Measurements from ENCODE around the gene OBSL1.

OBSL1 gene

DNA sequence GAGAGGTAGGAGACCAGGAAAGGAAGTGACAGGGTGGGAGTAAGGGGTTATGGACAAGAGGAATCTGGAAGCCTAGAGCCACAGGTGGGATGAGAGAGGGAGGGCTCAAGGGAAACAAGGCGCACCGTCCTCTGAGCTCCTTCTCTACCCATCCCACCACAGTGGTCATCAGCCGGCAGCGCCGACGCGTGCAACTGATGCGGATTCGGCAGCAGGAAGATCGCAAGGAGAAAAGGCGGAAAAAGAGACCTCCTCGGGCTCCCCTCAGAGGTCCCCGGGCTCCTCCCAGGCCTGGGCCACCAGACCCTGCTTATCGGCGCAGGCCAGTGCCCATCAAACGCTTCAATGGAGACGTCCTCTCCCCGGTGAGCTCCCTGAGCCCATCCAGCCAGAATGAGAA is 22.3 kb downstream of the OBSL1 start:
- no peak for DNase-seq

DNA sequence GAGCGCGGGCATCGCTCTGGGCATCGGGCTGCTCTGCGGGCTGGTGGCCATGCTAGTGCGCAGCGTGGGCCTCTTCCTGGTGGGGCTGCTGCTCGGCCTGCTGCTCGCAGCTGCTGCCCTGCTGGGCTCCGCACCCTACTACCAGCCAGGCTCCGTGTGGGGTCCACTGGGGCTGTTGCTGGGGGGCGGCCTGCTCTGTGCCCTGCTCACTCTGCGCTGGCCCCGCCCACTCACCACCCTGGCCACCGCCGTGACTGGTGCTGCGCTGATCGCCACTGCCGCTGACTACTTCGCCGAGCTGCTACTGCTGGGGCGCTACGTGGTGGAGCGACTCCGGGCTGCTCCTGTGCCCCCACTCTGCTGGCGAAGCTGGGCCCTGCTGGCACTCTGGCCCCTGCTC is 23.7 kb downstream of the OBSL1 start:
- no peak for DNase-seq

DNA sequence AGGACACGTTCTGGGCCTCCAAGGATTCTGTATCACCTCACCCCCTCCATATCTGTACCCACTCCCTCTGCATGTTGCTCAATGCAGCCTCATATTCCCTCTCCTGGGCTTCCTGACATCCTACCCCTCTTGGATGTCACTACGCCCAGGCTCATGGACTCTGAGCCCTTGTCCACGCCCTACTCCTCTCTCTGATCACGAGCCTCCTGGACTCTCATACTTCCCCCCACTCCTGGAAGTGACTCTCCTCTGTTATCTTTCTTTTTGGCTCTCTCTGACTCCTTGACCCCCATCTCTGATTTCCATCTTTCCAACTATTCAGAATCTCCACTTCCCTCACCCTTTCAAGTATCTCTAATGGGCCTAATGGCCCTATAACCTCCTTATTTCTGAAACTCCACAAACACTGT is 25.4 kb downstream of the OBSL1 start:
- no peak for DNase-seq

DNA sequence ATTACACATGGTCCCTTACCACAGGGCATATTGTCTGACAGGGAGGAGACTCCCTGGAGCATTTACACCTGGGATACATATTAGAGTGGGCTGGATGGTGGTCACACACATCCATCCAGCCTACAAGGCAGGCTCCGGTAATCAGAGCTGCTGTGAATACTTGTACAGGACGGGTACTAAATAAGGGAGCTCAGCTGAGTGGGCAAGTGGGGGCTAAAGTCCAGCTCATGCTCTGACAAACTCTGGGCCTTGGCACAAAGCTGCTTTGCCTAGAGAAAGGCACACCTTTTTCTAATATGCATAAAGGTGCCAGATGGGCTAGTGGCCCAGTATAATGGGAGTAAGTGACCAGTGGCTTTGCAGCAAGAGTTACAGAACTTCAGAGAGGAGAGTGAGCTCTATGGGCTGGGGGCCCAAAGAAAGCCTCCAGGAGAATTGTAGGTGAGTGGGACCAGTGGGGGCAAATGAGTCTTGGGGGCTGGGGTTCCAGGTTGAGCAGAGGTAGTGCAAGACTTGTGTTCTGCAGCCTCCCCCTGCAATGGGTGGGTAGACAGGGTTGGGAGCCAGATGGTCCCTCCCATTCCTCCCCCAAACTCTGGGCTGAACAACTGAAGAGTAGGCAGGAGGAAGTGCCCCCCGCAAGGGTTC is 25.9 kb downstream of the OBSL1 start:
- no peak for DNase-seq

DNA sequence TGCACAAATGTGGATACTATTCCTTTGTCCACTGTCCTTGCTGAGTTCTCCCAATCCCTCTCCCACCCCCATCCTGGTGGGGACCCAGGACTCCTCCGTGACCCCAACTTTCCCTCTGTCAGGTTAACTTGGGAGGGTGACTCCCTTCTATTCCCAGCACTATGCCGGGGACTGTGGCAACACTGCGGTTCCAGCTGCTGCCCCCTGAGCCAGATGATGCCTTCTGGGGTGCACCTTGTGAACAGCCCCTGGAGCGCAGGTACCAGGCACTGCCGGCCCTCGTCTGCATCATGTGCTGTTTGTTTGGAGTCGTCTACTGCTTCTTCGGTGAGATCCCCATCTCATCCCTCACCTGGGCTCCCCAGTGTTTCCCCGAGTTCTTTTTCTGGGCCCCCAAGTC is 26.8 kb downstream of the OBSL1 start:
- DNase-seq = no peak

DNA sequence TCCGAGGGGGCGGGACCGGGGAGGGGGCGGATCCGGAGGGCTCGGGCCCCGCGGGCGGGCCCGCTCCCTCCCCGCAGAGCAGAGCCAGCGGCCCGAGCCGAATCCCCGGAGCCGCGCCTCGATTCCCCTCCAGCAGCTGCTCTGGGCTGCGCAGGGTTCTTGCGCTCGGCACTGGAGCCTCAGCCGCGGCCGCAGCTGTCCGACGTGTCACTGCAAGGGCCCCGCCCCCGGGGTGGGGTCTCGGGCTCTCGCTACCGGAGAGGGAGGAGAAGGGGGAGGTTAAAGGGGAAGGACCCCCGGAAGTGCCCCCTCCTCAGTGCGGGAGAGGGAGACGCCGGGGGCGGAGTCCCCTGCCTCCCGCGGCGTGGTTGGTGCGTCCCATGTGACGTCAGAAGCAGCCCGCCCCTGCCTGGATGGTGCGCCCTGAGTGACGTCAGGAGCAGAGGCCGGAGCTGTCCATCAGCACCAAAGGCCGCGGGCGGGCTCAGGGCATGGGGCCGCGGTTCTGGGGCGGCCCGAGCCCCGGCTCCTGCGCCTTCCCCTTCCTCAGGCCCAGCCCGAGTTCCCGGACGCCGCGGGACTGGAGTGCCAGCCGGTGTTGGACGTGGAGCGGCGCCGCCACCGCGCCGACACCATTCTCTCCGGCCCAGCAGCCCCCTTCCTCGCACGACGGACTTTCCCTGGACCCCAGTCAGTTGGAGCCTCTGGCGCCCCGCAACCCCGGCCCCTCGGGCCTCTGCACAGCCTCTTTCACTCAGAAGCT is 27.6 kb downstream of the OBSL1 start, which contains the start of the genes CHPF and TMEM198:
TSS of gene CHPF (minus strand) at position 214 of the 763 bp plus-strand sequence. CDS start 271 bp downstream, outside the sequence.
TSS of gene TMEM198 (plus strand) at position 433 of the 763 bp plus-strand sequence. CDS start 700 bp downstream, outside the sequence.
- peak; percentile 99 for DNase-seq

DNA sequence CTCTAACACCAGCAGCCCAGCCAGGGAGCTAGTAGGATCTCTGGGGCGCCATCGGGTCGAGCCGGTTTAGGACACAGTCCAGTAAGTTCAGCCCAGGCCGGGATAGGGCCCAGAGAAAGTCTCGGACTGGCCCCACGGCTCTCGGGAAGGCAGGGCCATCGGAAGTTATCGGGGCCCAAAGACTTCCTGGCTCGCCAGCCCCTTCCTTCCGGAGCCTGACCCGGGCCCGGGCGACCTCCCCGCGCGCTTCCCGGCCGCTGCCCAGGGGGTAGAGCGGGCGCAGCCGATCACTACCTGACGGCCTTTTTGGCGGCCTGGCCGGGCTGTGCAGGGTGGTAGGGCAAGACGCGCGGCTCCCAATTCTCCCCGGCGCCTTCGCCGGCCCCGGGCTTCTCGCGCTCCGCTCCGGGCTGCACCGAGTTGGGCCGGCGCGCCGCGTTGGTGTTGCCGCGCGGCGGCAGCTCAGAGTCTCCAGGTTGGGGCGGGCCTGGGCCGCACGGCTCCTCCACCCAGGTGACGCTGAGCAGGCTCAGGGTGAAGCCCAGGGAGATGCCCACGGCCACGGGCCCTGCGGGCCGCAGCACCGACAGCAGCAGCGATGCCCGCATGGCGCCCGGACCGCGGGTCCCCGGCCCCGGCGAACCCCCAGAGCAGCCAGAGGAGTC is 28.3 kb downstream of the OBSL1 start:
- DNase-seq = no peak

DNA sequence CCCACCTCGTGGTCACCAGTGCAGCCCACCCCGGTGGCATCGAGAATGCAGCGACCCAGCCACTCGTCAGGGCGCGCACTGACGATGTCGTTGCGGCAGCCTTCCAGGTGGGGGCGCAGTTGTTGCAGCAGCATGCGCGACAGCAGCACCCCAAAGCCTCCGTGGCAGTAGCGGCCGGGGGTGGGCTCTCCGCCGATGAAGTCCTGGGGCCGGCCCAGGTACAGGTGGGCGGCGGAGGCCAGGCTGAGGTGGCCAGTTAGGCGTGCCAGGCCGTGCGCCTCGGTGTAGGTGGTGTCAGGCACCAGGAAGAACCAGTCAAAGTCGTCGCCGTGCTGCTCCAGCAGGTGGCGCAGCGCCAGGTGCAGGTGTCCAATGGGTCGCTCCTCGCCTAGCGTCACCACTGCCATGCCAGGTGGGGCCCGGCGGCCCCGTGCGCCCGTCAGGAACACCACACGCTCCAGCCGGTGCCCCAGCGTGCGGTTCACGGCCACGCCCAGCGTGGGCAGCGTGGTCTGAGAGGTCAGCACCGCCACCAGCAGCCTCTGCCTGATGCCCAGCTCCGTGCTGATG is 29.6 kb downstream of the OBSL1 start:
- DNase-seq = peak; percentile 61

DNA sequence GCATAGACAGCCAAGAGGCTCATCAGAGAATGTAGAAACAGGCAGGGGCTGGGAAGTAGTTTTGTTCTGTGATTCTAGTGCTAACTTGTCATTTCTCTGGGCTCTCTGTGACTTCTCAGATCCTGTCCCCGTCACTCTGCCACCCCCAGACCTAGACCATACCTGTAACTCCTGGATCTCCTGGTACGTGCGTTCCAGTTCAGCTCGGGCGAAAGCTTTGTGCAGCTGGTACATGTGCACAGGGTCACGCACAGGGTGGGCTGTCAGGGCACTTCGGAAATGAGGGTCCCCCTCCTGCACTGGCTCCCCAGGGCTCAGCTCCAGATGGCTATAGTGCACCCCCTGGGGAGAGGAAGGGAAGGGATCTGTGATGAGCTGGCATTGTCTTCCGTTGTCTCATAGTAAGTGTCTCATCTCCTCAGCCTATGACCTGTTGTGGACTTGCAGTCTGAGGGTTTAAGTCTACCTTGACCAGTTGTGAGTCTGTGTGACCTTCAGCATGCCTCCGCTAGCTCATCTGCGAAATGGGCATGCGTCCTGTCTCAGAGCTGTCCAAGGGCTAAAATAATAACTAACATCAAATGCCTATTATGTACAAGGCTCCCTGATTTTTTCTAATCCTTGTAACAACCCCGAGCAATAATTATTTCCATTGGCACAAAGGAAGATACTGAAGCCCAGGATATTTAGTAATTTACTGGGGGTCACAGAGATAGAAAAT is 30.4 kb downstream of the OBSL1 start:
- no peak for DNase-seq

DNA sequence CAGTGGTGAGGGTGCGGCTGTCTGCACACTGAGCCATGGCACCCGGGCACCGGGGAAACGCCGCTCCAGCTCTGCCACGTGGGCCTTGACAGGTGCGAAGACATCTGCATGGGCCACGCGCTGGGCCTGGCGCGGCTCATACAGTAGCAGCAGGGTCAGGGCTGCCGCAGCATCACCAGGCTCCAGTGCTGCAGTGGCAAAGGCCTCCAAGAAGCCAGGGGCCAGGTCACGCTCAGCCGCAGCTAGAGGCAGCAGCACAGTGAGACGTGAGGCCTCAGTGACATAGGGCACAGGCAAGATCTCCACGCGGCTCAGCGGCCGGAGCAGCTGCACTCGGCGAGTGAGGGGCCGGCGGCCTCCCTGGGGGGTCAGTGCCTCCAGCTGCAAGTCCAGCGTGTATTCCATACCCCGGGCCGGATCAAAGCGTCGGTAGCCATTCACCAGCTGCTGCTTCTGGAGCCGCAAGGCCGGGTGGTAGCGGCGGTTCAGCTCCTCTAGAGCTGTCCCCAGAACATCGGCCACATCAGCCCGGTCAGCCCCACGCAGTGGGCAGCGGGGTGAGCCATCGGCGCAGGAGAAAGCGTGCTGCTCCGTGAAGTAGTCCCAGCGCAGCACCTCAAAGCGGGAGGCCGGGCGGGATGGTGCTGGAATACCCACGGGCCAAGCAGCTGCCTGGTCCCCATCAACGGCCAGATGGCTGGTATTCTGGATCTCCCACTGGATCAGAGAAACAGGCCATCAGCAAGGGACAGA is 31.2 kb downstream of the OBSL1 start:
- no peak for DNase-seq

DNA sequence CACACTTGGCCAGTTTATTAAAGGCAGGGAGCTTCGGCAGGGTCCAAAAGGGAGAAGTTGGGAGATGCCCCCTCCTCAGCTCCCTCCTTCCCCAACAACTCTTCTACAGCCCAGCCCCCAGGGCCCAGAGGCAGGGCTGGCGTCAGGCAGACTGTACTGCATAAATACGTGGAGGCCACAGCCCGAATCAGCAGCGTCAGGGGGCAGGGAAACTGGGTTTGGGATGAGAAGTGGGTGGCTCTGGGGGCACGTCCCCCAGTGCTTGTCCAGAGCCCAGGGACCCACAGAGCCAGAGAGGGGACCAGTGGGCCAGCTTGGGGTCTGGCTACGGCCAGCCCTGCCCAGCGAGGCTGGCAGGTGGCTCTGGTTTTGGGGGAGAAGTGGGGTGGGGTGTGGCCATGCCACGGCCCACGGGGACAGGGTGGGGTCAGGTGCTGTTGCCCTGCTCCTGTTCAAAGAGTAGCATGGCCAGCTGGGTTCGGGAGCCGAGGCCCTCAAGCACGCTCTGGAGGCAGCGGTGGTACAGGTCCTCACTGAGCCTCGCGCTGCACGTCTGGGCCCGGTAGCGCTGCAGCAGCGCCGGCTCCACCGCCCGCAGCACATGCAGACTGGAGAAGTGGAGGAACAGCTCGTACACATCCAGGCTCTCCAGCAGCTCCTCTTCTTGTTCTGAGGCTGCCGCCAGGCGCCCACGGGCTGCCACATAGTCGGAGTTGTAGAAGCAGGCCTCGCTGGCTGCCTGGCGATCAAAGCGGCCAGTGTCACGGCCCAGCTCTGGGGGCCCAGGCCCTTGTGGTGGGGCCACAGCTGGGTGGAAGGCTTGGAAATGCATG is 32.2 kb downstream of the OBSL1 start:
- DNase-seq = no peak

DNA sequence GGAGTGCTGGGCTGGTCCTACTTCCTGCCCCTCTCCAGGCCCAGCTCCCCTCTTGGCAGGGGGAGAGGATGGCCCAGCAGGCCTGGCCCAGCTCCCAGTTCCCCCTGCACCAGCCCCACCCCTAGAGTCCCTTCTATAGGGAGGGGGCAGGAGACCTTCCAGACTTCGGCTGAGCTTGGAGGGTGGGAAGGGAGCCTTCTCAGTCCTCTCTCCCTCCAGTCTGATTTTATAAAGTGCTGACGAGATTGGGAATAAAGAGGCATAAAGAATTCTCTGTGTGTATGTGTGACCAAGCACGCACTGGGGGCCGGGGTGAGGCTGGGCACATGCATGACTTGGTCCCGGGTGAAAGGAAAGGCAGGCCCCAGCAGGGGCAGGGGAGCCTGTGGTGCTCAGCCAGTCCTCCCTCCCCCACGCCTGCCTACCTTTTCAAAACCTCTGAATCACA is 32.8 kb downstream of the OBSL1 start:
- DNase-seq = peak; percentile 22

DNA sequence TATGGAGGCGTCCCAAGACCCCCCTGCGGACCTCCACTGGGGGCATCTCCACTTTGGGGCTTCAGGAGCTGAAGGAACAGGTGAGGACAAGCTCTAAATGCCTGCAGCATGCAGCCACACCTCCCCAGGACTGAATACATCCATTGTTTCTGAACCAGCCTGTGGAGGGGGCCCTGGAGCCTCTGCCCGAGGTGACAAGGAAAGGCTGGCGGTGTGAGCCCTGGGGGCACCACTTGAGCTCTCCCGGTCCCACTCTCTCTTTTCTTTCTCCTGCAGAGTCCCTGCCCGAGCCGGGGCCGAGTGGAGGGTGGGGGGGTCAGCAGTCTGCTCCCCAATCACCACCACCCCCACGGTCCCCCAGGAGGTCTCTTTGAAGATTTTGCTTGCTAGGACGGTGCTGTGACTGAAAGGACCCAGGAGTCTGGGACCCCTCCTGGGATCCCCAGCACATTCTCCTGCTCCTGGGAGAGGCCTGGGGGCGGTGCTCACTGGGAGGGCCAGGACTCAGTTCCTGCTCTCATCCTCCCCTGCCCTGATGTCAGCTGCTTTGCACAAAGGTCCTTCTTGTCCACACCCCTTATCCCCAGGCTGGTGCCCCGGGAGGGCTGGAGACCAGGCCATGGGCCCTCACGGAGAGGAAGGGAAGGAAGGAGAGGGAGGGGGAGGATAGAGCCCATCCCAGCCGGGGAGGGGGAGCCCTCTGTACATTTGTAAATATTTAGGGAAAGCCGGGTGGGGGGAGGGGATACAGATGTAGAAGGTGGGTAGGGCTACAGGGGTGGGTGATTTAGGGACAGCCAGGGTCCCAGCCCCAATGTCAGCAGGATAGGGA is 33.5 kb downstream of the OBSL1 start:
- no peak for DNase-seq

DNA sequence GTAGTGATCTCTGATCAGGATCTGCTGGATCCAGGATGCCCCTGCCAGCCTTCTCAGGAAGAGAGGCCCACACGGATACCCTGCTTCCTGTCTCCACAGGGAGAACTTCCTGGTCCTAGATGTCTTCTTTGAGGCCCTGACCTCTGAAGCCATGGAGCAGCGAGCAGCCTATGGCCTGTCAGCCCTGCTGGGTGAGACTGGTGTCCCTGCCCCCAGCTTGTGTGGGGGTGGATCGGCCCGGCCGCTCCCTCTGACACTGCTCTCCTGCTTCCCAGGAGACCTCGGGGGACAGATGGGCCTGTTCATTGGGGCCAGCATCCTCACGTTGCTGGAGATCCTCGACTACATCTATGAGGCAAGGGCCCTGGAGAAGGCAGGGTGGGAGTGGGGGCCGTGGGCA is 34.4 kb downstream of the OBSL1 start:
- no peak for DNase-seq

DNA sequence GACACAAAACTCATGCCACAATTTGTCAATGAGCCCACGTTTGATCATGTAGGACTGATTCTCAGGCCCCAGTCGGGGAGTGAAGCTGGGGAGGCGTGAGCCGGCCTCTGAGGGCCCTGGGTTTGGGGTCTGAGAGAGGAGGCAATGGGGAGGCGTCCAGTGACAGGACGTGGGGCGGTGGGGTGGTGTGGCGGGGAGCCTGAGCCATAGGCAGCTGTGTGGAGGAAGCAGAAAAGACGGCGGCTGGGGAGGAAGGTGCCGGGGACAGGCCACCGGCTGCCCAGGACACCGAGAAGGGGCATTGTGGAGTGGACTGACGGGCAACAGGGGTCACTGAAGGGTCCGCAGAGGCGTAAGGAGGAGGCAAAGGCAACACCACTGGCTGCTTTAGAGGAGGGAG is 34.9 kb downstream of the OBSL1 start:
- DNase-seq = no peak

DNA sequence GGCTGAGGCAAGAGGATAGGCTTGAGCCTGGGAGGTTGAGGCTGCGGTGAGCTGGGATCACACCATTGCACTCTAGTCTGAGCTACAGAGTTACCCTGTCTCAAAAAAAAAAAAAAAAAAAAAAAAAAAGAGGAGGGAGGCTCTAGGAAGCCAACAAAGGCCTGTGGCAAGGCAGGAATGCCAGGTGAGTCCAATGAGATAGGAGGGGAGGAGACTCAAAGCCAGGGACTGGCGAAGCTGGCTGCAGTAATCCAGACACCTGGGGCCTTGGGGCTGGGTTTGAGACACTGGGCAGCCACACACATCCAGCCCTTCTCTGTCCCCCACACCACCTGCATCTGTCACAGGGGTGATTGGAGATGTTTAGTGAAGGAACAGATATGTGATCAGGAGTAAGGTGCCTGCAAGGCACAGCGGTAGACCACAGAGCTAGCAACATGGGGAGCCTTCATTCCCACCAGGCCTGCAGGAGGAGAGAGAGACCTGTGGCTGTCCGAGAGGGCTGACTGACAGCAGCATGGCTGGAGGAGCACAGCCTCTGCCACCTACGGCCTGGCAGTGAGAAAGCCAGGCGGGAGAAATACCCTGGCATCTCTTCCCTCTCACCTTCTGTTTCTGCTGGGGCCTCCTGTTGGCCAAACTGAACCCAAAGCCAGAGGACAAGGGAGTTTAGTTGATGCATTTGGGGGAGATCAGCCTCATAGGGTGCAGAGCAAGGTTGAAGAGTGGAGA is 37.2 kb downstream of the OBSL1 start:
- no peak for DNase-seq

DNA sequence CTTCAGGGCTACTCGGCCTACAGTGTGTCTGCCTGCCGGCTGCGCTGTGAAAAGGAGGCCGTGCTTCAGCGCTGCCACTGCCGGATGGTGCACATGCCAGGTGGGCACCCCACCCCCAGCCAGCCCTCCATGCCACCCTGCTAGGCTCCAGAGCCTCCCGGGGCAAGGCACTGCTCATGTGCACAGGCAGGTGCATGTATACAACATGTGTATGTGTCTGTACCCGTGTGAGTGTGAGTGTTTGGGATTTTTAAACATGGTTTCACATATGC is 39.0 kb downstream of the OBSL1 start:
- DNase-seq = no peak

DNA sequence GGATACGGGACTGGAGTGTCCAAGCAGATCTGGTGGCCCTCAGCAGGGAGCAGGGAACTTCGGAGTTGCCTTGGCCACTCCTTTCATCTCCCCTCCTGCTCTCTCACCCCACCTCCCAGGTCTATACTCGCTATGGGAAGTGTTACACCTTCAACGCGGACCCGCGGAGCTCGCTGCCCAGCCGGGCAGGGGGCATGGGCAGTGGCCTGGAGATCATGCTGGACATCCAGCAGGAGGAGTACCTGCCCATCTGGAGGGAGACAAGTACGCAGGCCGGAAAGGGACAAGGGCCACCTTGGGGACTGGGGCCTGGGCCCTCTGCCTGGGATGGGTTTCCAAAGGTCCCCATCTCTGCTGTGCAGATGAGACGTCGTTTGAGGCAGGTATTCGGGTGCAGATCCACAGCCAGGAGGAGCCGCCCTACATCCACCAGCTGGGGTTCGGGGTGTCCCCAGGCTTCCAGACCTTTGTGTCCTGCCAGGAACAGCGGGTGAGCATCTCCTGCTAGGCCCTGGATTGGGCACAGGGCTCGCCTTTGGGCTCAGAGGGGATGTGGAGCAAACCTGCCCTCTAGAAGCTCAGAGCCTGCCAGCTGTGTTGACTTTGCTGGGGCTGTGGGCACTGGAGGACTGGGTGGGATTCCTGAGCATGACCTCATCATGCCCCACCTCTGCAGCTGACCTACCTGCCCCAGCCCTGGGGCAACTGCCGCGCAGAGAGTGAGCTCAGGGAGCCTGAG is 39.5 kb downstream of the OBSL1 start:
- no peak for DNase-seq
